NCI-H1105 (cell line): ENCODE measurements around the gene PHTF2.
A peak's percentile ranks its signal among the peaks of the same experiment; 100 is the strongest.

Source experiments
- DNase-seq: peaks from one replicate; lab custom pipeline; 2025; lab: John Stamatoyannopoulos, UW

The PHTF2 gene

DNA sequence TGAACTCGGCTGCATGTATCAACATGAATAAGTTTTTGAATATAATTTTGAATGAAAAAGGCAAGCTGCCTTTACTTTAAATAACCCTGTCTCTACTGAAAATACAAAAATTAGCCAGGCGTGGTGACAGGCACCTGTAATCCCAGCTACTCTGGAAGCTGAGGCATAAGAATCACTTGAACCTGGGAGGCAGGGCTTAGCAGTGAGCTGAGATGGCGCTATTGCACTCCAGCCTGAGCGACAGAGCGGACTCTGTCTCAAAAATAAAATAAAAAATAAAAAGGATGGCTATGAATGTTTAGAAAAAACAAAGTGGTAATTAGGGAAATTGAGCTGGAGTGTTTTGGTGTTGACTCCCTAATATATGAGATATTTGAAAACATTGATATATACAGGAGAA is 133.3 kb downstream of the PHTF2 start:
- DNase-seq = no peak

DNA sequence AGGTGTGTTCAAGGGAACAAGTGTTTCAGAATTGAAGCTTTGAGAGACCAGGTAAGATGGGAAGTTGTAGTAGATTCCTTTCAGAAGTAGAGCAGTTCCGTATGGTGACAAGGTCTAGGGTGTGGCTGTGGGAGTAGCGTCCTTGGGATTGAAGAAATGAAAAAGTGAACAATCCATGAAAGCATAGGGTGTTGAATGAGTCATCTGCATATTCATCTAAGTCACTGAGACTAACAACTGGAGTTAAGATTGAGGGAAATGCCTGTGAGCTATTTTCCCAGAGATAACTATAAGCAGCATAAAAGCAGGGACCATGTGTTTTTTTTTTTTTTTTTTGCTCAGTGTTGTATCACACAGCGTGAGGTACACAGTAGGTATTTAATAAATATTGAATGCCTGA is 134.8 kb downstream of the PHTF2 start:
- DNase-seq = no peak

DNA sequence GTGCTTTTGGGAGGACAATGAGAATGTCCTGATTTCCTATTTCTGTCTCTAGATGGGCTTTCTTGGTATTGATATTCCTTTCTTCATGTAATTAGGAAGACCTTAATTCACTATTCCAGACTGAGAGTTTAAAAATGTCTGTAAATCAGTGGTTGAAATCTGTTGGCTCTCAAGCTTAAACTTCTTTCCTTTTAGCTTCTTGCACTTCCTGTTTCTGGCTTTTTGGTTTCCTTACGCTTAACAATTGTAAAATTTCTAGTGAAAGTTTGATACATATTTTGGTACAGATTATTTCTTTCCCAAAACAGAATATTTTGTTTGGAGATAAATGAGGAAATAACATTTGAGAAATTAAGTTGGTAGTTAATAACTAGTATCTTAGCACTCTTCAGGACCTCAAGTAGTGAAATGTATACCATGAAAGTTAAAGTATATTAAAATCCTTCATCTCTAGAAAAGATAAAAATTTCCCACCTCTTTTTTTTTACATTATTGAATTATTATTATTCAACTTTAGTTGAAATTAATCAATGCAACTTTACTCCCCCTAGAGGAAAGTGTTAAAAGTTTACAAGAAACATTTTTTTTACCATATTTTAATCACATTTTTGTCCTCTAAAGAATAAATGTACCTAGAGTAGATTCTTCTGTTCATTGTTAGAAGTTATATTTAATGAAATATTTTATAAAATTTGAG is 137.2 kb downstream of the PHTF2 start:
- no peak for DNase-seq

DNA sequence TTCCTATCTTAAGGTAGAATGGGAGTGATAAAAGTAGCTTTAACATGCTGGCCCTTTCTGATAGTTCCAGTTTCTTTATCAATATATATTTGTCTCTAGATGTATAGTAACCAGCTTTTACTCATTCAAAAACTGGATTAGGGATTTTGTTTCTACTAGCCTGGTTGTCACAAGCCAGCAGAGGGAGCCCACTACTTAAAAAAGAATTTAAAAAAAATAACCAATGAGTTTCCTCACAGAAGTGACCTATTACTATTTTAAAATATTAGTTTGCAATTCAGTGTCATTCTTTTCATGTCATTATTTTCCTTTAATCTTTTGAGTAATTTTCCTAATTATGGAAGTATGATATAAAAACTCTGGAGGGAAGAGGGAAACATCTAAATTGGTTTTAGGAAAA is 142.1 kb downstream of the PHTF2 start:
- no peak for DNase-seq

DNA sequence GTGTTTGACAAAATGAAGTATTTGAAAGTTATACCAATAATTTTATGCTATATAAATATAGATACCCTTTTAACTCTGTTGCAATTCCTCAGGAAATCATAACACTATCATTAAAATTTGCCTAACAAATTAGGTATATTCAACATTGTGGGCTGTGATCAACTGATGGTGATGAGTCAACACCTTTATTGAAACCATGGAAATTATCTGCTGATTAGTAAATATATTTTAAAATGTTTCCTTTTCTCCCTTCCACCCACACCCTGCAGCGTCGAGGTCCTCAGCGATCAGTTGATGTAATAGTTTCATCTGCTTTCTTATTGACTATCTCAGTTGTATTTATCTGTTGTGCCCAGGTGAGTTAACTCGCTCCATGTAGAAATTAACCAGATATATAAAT is 143.9 kb downstream of the PHTF2 start:
- no peak for DNase-seq

DNA sequence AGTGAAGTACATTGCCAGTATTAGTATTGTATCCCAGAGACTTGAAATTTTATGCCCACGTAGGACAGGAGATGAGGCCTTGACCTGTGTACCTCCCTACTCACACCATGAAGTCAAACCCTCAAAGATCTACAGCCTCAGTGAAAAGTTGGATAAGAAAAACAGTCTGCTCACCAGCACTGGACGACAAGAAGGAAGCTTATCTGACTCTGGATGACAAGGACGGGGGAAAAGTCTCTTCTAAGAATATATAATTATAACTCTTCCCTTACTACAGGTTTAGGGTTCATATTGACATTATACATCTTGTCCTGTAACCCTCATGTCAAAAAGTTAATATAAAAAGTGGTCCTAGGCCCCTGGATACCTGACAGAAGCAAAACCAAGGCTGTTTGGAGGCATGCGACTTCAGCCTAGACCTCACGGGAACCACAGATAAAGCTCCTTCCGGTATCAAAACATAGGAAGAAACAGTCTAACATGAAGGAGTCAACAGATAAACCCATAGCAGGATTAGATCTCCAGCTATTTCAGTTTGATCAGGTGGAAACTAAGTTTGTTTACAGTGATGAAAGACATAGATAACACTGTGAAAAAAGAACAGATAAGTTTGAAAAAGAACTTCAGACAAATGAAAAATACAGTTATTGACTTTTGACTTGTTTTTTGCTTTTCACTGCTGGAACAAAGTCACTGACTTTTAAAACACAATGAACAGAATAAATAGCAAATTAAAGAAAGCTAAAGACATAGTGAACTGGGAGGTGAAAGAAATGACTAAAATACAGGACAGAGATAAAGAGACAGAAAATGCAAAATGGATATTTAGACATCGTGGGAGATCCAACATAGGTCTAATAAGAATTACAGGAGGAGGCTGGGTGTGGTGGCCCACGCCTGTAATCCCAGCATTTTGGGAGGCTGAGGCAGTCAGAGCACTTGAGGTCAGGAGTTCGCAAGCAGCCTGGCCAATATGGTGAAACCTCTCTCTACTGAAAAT is 145.9 kb downstream of the PHTF2 start:
- DNase-seq = no peak

DNA sequence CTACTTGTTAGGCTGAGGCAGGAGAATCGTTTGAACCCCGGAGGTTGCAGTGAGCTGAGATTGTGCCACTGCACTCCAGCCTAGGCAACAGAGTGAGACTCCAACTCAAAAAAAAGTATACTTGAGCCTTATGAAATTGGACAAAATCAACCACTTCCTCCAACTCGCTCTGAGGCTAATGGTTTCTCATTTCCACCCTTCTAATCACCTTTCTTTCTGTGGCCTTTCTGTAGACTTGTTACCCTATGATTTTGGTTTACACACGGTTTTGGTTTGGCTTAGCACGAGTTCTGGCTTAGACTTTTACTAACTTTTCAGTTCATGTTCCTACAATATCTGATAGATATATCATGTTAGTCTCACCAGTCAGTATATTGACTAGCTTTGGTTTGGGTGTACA is 152.0 kb downstream of the PHTF2 start:
- no peak for DNase-seq

DNA sequence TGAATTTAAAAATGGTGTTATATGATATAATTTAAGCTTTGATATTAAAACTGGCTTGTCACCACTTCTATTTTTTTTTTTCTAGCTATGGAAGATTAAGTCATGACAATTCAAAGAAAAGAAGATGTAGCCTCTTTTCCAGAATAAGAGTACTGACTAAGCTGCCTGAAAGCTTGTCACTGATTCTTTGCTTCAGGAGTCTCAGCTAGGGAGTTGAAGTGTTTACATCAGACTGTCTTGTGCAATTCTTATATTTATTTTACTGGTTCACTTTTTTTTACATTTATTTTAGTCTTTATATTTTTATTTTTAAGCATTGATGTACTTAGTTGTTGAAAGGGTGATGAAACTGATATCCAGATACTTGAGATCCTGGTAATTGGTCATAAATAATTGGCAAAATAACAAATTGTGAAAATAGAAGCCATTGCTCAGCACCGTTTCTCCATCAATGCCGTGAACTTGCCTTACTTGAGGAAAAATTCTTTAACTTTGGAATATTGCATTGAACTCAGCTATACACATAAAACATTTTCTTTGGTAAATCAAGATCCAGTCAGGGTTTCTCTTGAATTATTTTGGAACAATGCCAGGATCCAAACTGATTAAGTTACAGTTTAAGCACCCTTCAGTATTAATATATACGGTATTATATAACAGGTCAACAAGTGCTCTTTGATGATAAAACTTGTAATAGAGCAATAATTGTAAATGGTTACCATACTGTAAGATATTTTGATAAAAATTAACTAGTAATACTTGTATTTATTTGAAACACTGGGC is 156.4 kb downstream of the PHTF2 start:
- peak; percentile 9 for DNase-seq

DNA sequence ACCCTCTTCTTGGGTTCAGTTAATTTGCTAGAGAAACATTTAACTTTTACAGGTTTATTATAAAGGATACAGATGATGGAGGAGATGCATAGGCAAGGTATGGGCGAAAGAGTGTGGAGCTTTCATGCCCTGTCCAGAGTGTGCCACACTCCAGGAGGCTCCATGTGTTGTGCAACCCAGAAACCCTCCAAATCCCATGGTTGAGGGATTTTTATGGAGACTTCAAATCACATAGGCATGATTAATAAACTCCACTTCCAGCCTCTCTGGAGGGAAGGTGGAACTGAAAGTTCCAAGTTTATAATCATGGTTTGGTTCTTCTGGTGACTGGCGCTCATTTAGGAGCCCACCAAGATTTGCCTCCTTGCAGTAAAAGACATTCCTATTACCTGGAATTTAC is 159.9 kb downstream of the PHTF2 start:
- DNase-seq = no peak

DNA sequence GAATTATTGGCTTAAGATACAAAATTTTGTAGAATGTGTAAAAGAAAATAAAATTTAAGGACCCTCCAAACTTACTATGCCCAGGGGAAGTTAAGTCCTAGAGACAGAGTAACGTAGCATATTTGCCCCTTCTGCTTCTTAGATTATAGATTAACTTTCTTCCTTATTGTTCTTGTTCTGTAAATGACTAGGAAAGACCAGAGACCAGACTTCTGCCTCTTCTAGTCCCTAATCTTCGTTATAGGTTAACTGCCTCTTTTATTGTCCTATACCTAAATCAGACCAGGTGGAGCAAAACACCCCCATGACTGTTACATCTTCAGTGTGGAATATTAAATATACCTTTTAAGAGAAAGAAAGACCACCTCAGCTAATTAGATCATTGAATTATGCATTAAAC is 160.5 kb downstream of the PHTF2 start:
- no peak for DNase-seq

DNA sequence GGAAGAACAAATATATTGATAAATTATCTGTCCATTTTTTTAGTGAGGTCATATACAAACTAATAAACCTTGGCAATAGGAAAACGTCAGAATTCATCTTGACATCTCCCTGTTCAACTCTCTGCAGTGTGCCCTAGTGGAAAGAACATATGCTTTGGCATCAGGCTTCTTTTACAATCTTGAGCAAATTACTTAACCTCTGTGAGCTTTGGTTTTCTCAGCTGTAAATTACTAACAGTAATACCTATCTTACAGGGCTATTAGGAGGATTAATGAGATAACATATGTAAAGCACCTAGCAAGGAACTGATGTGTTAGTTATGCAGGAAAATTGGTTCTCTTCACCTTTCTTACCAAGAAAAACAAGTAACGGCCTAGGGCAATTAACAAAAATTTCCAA is 161.8 kb downstream of the PHTF2 start:
- no peak for DNase-seq

DNA sequence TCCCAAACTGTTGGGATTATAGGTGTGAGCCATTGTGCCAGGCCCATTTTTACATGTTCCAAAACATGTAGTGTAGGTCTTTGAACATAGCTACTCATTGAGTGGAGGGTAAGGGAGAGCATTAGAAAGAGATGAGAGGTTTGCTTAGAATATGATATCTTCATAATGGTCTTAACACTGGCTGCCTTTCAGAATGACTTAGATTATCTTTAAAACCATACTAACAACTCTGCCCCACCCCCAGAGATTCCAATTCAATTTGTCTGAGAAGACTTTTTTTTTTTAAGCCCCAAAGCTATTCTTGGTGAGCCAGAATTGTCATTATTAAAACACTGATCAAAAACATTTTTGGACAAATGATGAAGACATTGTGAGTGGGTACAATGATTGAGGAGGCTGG is 168.9 kb downstream of the PHTF2 start:
- DNase-seq = no peak

DNA sequence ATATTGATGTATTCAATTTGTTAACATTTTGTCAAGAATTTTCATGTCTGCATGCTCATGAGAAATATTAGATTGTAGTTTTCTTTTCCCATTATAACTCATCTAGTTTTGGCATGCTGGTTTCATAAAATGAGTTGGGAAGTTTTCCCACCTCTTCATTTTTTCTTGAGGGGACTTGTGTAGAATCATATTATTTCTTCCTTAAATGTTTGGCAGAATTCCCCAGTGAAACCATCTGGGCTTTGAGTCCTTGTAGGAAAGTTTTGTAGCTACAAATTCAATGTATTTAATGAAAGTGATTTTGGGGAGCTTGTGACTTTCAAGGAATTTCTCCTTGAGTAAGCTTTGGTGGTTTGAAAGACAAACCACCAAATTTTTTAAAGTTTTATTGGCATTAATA is 173.2 kb downstream of the PHTF2 start:
- no peak for DNase-seq

DNA sequence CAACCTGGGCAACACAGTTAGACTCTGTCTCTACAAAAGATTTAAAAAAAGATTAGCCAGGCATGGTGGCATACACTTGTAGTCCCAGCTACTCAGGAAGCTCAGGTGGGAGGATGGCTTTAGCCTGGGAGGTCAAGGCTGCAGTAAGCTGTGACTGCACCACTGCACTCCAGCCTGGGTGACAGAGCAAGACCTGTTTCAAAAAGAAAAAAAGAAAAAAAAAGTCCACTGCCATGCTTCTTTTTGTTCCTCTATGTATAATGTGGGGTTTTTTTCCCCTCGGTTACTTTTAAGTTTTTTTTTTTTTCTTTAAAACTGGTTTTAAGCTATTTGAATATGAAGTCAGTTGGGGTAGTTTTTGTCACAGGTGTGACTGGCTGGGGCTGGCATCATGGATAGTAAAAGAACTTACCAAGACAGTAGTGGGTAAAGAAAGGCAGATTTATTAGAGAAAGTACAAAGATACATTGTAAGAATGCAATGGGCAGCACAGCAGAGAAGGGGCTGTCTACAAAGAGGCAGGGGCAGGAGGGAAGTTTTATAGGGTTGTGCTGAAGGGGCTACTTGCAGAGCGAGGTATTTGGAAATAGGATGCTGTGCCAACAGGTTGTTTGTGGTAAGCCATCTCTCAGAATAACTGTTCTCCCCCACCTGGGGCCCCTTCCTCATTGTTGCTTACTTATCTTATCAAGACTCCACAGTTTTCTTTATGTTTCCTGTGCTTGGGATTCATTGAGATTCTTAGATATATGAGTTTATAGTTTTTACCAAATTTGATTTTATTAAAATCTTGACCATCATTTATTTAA is 177.3 kb downstream of the PHTF2 start:
- no peak for DNase-seq

DNA sequence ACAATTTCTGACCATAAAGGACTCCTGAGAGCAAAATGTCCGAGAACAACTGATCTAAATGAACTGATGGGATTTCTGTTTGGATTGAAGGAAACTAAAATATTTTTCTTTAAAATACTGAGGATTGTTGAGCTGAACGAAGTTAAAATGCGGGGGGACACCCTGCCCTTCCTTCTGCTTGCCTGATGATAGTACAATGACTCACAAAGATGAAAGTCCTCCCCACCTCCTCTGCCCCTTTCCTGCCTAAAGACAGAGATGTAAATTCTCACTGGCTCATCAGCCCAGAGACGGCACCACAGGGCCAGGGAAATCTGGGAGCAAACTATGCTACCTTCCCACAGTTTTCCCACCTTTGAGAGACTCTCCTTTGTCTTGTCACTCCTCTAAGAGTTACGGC is 180.6 kb downstream of the PHTF2 start:
- DNase-seq = no peak

DNA sequence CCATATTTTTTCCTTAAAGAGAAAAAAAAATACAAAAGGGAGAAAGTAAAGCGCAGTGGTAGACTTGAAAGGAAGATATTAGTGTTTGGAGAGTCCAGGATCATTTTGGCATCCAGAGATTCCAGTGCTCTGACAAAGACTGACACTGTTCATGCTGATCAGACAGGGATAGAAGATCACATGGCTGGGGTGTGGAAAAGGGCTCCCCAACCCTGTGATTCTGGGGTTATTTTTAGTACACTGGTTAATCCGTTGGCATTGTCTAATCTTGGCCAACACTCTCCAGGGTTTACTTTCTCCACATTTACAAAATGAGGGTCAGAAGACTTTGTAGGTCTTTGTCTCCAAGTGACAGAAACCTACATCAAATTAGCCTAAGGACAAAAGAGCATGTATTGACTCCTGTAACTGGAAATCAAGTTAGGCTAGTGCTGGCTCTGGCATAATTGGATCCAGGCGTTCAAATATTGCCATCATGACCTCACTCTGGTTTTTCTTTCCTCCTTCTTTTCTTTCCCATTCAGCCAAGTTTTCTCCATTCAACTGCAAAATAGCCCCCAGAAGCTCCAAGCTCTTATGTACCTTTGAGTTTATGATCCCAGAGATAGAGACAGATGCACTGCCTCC is 181.6 kb downstream of the PHTF2 start:
- DNase-seq = no peak

DNA sequence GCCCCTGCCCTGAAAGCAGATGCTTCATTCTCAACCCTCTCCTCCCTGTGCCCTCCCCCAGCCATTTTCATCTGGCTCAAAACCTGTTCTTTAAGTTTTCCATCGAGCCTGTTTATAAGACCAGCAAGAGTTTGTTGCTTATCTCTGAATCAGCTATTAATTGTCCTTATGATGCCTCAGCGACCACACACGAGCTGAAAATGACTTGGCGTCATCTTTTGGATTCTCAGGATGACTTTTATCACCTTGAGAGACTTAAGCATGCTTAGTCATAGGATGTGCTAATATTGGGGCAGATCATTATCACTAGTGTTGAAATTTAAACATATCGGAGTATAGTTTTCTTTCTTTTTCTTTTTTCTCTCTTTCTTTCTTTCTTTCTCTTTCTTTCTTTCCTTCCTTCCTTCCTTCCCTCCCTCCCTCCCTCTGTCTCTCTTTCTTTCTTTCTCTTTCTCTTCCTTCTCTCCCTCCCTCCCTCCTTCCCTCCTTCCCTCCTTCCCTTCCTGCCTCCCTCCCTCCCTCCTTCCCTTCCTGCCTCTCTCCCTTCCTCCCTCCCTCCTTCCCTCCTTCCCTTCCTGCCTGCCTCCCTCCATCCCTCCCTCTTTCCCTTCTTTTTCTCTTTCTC is 184.5 kb downstream of the PHTF2 start:
- no peak for DNase-seq

DNA sequence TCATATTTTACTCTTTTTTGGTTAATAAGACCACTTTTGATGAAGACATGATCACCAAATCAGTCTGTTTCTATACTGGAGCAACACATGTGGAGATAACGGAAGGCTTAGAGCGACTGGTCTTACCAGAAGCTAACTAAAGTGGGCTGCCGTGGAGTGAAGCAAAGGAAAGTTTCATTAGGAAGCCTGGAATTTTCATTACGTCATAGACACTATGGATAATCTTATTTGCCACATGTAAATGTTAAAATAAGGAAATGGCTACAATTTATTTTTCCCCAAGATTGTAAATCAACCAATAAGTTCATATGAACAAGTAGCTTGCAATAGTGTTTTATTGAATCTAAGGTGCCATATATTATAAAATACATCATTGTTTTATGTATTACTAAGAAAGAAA is 185.4 kb downstream of the PHTF2 start:
- no peak for DNase-seq

DNA sequence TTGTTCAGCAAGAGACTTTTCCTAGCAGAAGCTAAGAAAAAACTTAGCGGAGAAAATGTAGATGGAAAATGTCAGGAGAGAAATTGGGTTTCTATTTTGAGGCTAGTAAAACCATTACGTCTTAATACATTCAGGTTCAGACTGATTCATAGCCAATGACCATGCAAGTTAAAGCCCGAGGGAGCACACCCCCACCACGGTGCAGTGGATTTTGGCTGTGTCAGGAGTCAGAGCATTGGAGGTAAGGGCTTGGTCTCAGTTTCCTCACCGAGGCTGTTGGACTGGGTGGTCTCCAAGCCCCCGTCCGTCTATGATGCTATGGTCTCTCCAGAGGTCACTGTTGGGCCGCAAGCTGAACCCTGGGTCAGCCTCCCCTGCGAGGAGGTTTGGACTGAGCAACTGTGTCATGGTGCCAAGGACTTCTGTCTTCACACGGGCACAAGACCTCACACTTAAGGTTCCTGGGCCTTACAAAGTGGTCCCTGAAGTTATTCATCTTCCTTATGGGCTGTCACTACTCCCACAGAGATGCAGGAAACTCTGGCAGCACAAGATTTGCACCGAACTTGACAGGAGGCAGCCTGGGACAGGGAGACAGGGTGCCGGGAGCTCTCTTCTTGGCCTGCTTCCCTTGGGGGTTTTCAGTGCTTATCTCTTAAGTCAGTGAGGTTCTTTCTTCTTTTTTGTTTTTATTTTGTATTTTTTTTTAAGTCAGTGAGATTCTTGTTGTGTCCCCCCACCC is 186.8 kb downstream of the PHTF2 start:
- no peak for DNase-seq

DNA sequence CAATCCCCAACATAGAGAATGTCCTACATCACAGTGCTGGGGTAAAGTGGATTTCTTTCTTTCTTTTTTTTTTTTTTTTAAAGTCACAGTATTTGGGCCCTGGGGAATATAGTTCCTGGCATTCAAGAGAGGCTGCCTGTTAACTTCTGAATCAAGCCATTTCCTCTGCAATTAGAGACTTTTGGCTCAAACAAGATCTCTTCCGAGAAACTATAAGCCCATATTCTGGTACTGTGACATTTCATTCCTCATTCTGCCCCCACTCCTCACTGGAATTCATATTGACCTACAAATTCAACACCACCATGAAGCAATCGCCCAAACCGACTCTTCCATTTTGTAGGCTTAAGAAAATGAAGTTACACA is 187.4 kb downstream of the PHTF2 start:
- DNase-seq = no peak
